B cell (primary cell): ENCODE measurements around the gene ADAMTSL5. TPM values are rescaled to one million over a fixed set of nuclear protein-coding genes. Genes with fewer than 3 reads are reported as not detected.

Experiments
- ATAC-seq: fragments of 200-7000 bp; cut with Tn5 transposase; one replicate; pipeline ENCODE4 v1.10.0; 2021; ENCODE audit warnings: low read depth, mild to moderate bottlenecking, moderate number of reproducible peaks, moderate library complexity
- CTCF ChIA-PET: fragments of 350-600 bp; sonication (Branson Sonifier 250); formaldehyde crosslinking; loops from one replicate; lab custom pipeline; 2021; ENCODE audit warnings: antibody characterized with exemption, inconsistent platforms; lab: Charles Lee
- POLR2A ChIA-PET: fragments of 350-600 bp; sonication (Branson Sonifier 250); formaldehyde crosslinking; loops from one replicate; lab custom pipeline; 2021; ENCODE audit warnings: antibody characterized with exemption; lab: Charles Lee
- DNase-seq: peaks from one replicate; pipeline ENCODE4 v3.0.0; 2013
- H2AFZ ChIP-seq: 2 replicates; pipeline ENCODE4 v1.6.1; 2012; ENCODE audit warnings: mild to moderate bottlenecking, low read depth, low read length; ENCODE audit not compliant: insufficient read depth, poor library complexity, severe bottlenecking
- H3K27ac ChIP-seq, 2 donors: 1 replicate in 1 of 2; 2 replicates in 1 of 2; pipeline ENCODE4 v1.5.1; 2012 to 2013; ENCODE audit warnings: low read length in 2 of 2, mild to moderate bottlenecking in 2 of 2, moderate library complexity in 1 of 2
- H3K27me3 ChIP-seq, 4 experiments: fragments of 200-600 bp in 1 of 4; sonication (generic) in 1 of 4; replicated peaks in 1 of 4; 1 replicate in 2 of 4; 2 replicates in 2 of 4; pipeline versions ENCODE4 v1.6.1 to v1.7.0; 2013 to 2016; ENCODE audit warnings: low read length in 3 of 4, mild to moderate bottlenecking in 2 of 4, mixed read lengths in 1 of 4, moderate library complexity in 1 of 4; ENCODE audit not compliant: insufficient read depth in 4 of 4, control insufficient read depth in 3 of 4; ENCODE audit errors: control extremely low read depth in 1 of 4
- H3K36me3 ChIP-seq, 2 experiments: replicated peaks in 1 of 2; 1 replicate in 1 of 2; 2 replicates in 1 of 2; pipeline versions ENCODE4 v1.6.1 to v1.7.1; 2013; ENCODE audit warnings: low read length in 1 of 2; ENCODE audit not compliant: insufficient read depth in 2 of 2, control insufficient read depth in 1 of 2; ENCODE audit errors: control extremely low read depth in 1 of 2, extremely low read depth in 1 of 2
- H3K4me1 ChIP-seq, 2 donors: fragments of 200-600 bp in 1 of 2; sonication (generic) in 1 of 2; 1 replicate in 1 of 2; 2 replicates in 1 of 2; pipeline versions ENCODE4 v1.5.1 to v1.6.1; 2013 to 2017; ENCODE audit warnings: low read length in 2 of 2; ENCODE audit not compliant: control insufficient read depth in 2 of 2, insufficient read depth in 2 of 2
- H3K4me2 ChIP-seq: replicated peaks from 2 replicates; pipeline ENCODE3; 2012; ENCODE audit warnings: mild to moderate bottlenecking, low read depth, low read length; ENCODE audit not compliant: poor library complexity, severe bottlenecking
- H3K4me3 ChIP-seq, 5 experiments: fragments of 200-600 bp in 1 of 5; sonication (generic) in 1 of 5; 1 replicate in 3 of 5; 2 replicates in 2 of 5; pipeline versions ENCODE4 v1.5.1 to v1.7.0; 2011 to 2016; ENCODE audit warnings: low read length in 4 of 5, mild to moderate bottlenecking in 4 of 5, low read depth in 2 of 5, control low read depth in 1 of 5, moderate library complexity in 1 of 5; ENCODE audit not compliant: insufficient read depth in 1 of 5; ENCODE audit errors: control extremely low read depth in 1 of 5, extremely low read depth in 1 of 5
- H3K79me2 ChIP-seq: fragments of 200-600 bp; sonication (generic); one replicate; pipeline ENCODE4 v1.6.0; 2016; ENCODE audit warnings: low read length; ENCODE audit not compliant: control insufficient read depth, insufficient read depth
- H3K9ac ChIP-seq: fragments of 200-600 bp; sonication (generic); 2 replicates; pipeline ENCODE4 v1.6.1; 2017; ENCODE audit warnings: mild to moderate bottlenecking, low read length, moderate library complexity
- H3K9me3 ChIP-seq, 3 donors: one replicate each; pipeline versions ENCODE4 v1.6.1 to v1.7.1; 2013; ENCODE audit warnings: low read length in 2 of 3; ENCODE audit not compliant: control insufficient read depth in 2 of 3, insufficient read depth in 1 of 3; ENCODE audit errors: control extremely low read depth in 1 of 3
- H4K20me1 ChIP-seq: 2 replicates; pipeline ENCODE4 v1.6.0; 2012; ENCODE audit warnings: mild to moderate bottlenecking, low read length; ENCODE audit not compliant: insufficient read depth, control insufficient read depth, poor library complexity, severe bottlenecking
- H3K27ac Mint-ChIP-seq: one replicate; pipeline ENCODE4 v1.8.0; 2021; ENCODE audit warnings: mixed read lengths
- H3K27me3 Mint-ChIP-seq: one replicate; pipeline ENCODE4 v1.8.0; 2021; ENCODE audit warnings: mixed read lengths
- H3K4me1 Mint-ChIP-seq: one replicate; pipeline ENCODE4 v1.8.0; 2021; ENCODE audit warnings: mixed read lengths
- H3K4me3 Mint-ChIP-seq: one replicate; pipeline ENCODE4 v1.8.0; 2021; ENCODE audit warnings: mixed read lengths
- H3K9me3 Mint-ChIP-seq: one replicate; pipeline ENCODE4 v1.8.0; 2022; ENCODE audit warnings: mixed read lengths; ENCODE audit not compliant: insufficient read depth
- CTCF ChIP-seq: fragments of 200-600 bp; IDR thresholded peaks from one replicate; pipeline ENCODE4 v1.8.0; 2022; ENCODE audit warnings: antibody characterized with exemption, mild to moderate bottlenecking
- EZH2 ChIP-seq: IDR thresholded peaks from 2 replicates; pipeline ENCODE4 v1.6.1; 2012; ENCODE audit warnings: borderline replicate concordance, low read depth, mild to moderate bottlenecking, moderate library complexity, low read length; ENCODE audit not compliant: insufficient read depth, poor library complexity, severe bottlenecking
- WGBS: methylation state at CpG from one replicate; pipeline ENCODE4 v1.1.5; 2013; ENCODE audit warnings: missing lambda C conversion rate; ENCODE audit not compliant: insufficient coverage; 5-methylcytosine and 5-hydroxymethylcytosine counted together
- intact Hi-C: fragments of 100-400 bp; cut with micrococcal nuclease; formaldehyde crosslinking; loops from one replicate; pipeline ENCODE4 v1.10.0; 2022
- polyA plus RNA-seq: library from polyadenylated mRNA; depleted of rRNA; stranded (reverse); fragments of >200 nt; gene quantifications from 2 replicates; pipeline ENCODE4 v1.2.3, GENCODE V29; 2012
- total RNA-seq, 2 donors: library from RNA; stranded (reverse); fragments of 120-200 nt in 1 of 2; gene quantifications; 1 replicate in 1 of 2; 2 replicates in 1 of 2; pipeline versions ENCODE4 v1.2.3 to v1.2.4, GENCODE V29; 2013 to 2022

Gene ADAMTSL5
- total and polyA plus RNA-seq, 2 donors (not counting 1 experiment from before 2014, with no cell fraction given), result 0.09 TPM; not detected in 1

- DNase-seq (peak; percentile 39), ATAC-seq (no peak)
- intact Hi-C loops, result no loop called here
- Mint-ChIP-seq H3K9me3 (no peaks in the 10 kb centered on the region), H3K4me3 (peak overlapping the region; percentile 19), H3K27ac (no peak overlapping the region), H3K27me3 (no peaks in the 10 kb centered on the region), H3K4me1 (peaks cover 11% of the 10 kb centered on the region)
- H3K27me3 ChIP-seq, result peaks cover 0 to 50% (median 12%) of the 10 kb centered on the region in 4 experiments
- H4K20me1 ChIP-seq, result peaks cover 61% of the 10 kb centered on the region
- 41% methylated on average over 70 of the region's 70 CpGs for WGBS
- ChIA-PET CTCF (no interaction called here), POLR2A (interaction anchor here (0.9 kb wide), 1 partner anchor 27 kb away, joined by 3 read pairs; no protein-coding TSS in a partner anchor)
- H3K4me1 ChIP-seq, result peaks cover 48 to 57% of the 10 kb centered on the region in 2 donors
- no peak overlapping the region for H3K4me3 ChIP-seq
- H3K79me2 ChIP-seq, result peaks cover 1% of the 10 kb centered on the region
- no peaks in the 10 kb centered on the region for H3K36me3 ChIP-seq
- H3K27ac ChIP-seq, result no peak overlapping the region
- H3K9me3 ChIP-seq, result peaks cover 0 to 9% (median 0%) of the 10 kb centered on the region in 3 donors
- H3K9ac ChIP-seq, result no peak overlapping the region
- H2AFZ ChIP-seq, result no peak overlapping the region
- TF ChIP-seq CTCF (no peak), EZH2 (no peak)
- peak overlapping the region; percentile 98 for H3K4me2 ChIP-seq
These were observed 46.2 kb downstream of the ADAMTSL5 start for GRCh38 chr19:1466461-1467214.

GRCh38 chr19:1466018-1466460, 46.8 kb downstream of the ADAMTSL5 start:
- Histone ChIP-seq H3K27ac (no peak overlapping the region), H3K36me3 (no peaks in the 10 kb centered on the region), H3K27me3 (peaks cover 0 to 44% (median 9%) of the 10 kb centered on the region in 4 experiments), H3K4me1 (peaks cover 42 to 51% of the 10 kb centered on the region in 2 donors), H3K9me3 (peaks cover 0 to 9% (median 0%) of the 10 kb centered on the region in 3 donors), H3K9ac (no peak overlapping the region), H3K79me2 (no peaks in the 10 kb centered on the region), H4K20me1 (peaks cover 55% of the 10 kb centered on the region), H3K4me2 (peak overlapping the region; percentile 98), H2AFZ (no peak overlapping the region), H3K4me3 (no peak overlapping the region)
- Mint-ChIP-seq H3K27me3 (no peaks in the 10 kb centered on the region), H3K4me1 (peaks cover 7% of the 10 kb centered on the region), H3K9me3 (no peaks in the 10 kb centered on the region), H3K4me3 (no peak overlapping the region), H3K27ac (no peak overlapping the region)
- POLR2A ChIA-PET, result interaction anchor here (0.9 kb wide), 1 partner anchor 27 kb away, joined by 3 read pairs; no protein-coding TSS in a partner anchor
- 62% methylated on average over 41 of the region's 41 CpGs for WGBS
- intact Hi-C loops, result no loop called here
- DNase-seq (no peak), ATAC-seq (no peak)
- TF ChIP-seq EZH2 (no peak), CTCF (peak; percentile 5)
- CTCF ChIA-PET, result interaction anchor here (0.8 to 0.9 kb wide), 2 partner anchors 37 to 360 kb away, joined by 3 to 4 read pairs; no protein-coding TSS in a partner anchor
